Thyroid gland (tissue), 4 donors: ENCODE data around the gene ADO. TPM values are rescaled to one million over a fixed set of nuclear protein-coding genes. Genes with fewer than 3 reads are reported as not detected.

Experiments used
- DNase-seq, 2 donors: peaks; one replicate each; pipeline ENCODE4 v3.0.0-alpha.2; 2019
- H3K27ac ChIP-seq, 3 donors: fragments of 200-600 bp; sonication (generic); 1 replicate in 2 of 3; 2 replicates in 1 of 3; pipeline ENCODE4 v1.5.1; 2016 to 2019; ENCODE audit warnings: mild to moderate bottlenecking in 1 of 3, moderate library complexity in 1 of 3
- H3K27me3 ChIP-seq: fragments of 200-600 bp; sonication (generic); one replicate; pipeline ENCODE4 v1.5.1; 2019
- H3K36me3 ChIP-seq, 2 donors: fragments of 200-600 bp; sonication (generic); one replicate each; pipeline ENCODE4 v1.5.1; 2016 to 2019
- H3K4me1 ChIP-seq, 2 donors: fragments of 200-600 bp; sonication (generic); one replicate each; pipeline ENCODE4 v1.5.1; 2017 to 2019
- H3K4me3 ChIP-seq, 3 donors: fragments of 200-600 bp; sonication (generic); replicated peaks in 1 of 3; 1 replicate in 2 of 3; 2 replicates in 1 of 3; pipeline ENCODE4 v1.5.1; 2016; ENCODE audit warnings: mild to moderate bottlenecking in 1 of 3
- H3K9me3 ChIP-seq: fragments of 200-600 bp; sonication (generic); one replicate; pipeline ENCODE4 v1.5.1; 2017
- POLR2A ChIP-seq, 2 donors: fragments of 450-650 bp; IDR thresholded peaks; one replicate each; pipeline ENCODE4 v1.6.1; 2017; ENCODE audit warnings: antibody characterized with exemption in 2 of 2, mild to moderate bottlenecking in 2 of 2, moderate library complexity in 1 of 2
- WGBS, 2 donors: methylation state at CpG; one replicate each; pipeline ENCODE4 v1.1.5; 2017; 5-methylcytosine and 5-hydroxymethylcytosine counted together
- intact Hi-C: fragments of 100-400 bp; cut with DNase I; formaldehyde crosslinking; loops from one replicate; pipeline ENCODE4 v1.15.1; 2023
- total RNA-seq, 4 donors: library from RNA; depleted of rRNA; stranded (reverse); fragments of >200 nt; gene quantifications; one replicate each; pipeline ENCODE4 v1.2.3, GENCODE V29; 2016
- TF ChIP-seq, protein P1 (sequence below), 6 experiments: fragments of 200-600 bp in 3 of 6; fragments of 450-650 bp in 3 of 6; sonication (generic) in 3 of 6; IDR thresholded peaks; one replicate each; pipeline ENCODE4 v1.5.1; 2016 to 2019; ENCODE audit warnings: antibody characterized with exemption in 6 of 6, mild to moderate bottlenecking in 2 of 6, inconsistent platforms in 1 of 6, moderate library complexity in 1 of 6

The ADO gene
- total RNA-seq, 4 donors from 2014 or later = 21.8 to 29.7 (median 24.6) TPM

DNA sequence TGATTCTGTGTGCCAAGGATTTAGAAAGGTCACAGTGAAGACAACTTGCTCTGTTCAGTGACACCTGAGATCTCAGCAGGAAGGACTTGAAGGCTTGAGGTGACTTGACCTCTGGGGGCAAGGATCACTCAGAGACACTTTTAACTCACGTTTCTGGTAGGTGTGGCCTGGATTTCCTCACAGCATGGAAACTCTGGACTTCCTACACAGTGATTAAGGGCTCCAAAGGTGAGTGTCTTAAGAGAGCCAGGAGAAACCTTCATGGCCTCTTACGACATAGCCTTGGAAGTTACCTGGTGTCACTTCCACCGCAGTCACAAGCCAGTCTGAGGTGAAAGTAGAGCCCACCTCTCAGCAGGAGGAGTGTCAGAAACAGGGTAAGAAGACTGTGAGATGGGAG, 38.1 kb upstream of the ADO start:
- WGBS, 2 donors = 57 to 61% methylated on average over 3 of the region's 3 CpGs
- no peak for DNase-seq
- Histone ChIP-seq H3K36me3 (no peaks in the 10 kb centered on the region), H3K4me1 (peaks cover 0 to 9% of the 10 kb centered on the region in 2 donors), H3K27me3 (no peaks in the 10 kb centered on the region), H3K9me3 (no peaks in the 10 kb centered on the region), H3K27ac (no peak overlapping the region), H3K4me3 (no peak overlapping the region)
- TF ChIP-seq POLR2A (IDR thresholded peaks at IDR 0.05) = no peak
- TF ChIP-seq, protein P1, sequence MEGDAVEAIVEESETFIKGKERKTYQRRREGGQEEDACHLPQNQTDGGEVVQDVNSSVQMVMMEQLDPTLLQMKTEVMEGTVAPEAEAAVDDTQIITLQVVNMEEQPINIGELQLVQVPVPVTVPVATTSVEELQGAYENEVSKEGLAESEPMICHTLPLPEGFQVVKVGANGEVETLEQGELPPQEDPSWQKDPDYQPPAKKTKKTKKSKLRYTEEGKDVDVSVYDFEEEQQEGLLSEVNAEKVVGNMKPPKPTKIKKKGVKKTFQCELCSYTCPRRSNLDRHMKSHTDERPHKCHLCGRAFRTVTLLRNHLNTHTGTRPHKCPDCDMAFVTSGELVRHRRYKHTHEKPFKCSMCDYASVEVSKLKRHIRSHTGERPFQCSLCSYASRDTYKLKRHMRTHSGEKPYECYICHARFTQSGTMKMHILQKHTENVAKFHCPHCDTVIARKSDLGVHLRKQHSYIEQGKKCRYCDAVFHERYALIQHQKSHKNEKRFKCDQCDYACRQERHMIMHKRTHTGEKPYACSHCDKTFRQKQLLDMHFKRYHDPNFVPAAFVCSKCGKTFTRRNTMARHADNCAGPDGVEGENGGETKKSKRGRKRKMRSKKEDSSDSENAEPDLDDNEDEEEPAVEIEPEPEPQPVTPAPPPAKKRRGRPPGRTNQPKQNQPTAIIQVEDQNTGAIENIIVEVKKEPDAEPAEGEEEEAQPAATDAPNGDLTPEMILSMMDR (IDR thresholded peaks at IDR 0.05) = no peak
- intact Hi-C loops = no loop called here

DNA sequence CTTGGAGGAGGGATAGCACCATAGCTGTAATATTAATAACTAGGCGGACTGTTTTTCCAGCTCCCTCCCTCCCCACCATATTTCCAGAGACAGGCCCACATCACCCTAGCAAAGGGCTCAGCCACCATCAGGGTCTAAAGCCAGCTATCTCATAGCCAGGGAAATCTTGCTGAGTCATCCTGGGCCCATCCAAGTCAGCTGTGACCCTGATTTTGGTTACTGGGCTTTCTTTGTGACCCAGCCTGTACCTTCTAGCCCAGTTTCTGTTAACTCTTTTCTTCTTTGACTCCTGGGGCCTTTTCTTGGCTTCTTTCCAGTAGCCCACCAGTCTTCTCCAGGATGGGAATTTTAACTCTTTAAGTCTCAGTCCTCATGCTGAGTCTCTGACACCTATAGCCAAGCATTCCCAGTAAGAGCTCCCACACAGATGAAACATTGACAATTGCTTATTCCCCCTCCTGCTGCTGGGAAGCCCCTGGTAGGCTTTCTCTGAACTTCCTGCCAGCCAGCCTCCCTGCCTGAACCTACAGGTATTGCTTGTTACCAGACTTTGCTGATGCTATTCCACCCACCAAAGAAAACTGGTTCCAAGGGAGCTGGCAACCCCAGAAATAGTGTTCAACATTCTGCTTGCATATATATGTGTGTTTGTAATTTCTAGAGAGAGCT, 34.8 kb upstream of the ADO start:
- 93 to 100% methylated on average over 1 of the region's 1 CpG for WGBS, 2 donors
- peaks cover 6 to 15% of the 10 kb centered on the region in 2 donors for H3K4me1 ChIP-seq
- intact Hi-C loops = no loop called here
- peak; percentile 14 to 16 for DNase-seq
- no peaks in the 10 kb centered on the region for H3K9me3 ChIP-seq
- no peak for TF ChIP-seq POLR2A (IDR thresholded peaks at IDR 0.05)
- TF ChIP-seq, protein P1 (IDR thresholded peaks at IDR 0.05) = no peak
- no peak overlapping the region for H3K27ac ChIP-seq
- H3K36me3 ChIP-seq = no peaks in the 10 kb centered on the region
- no peak overlapping the region for H3K4me3 ChIP-seq
- no peaks in the 10 kb centered on the region for H3K27me3 ChIP-seq

DNA sequence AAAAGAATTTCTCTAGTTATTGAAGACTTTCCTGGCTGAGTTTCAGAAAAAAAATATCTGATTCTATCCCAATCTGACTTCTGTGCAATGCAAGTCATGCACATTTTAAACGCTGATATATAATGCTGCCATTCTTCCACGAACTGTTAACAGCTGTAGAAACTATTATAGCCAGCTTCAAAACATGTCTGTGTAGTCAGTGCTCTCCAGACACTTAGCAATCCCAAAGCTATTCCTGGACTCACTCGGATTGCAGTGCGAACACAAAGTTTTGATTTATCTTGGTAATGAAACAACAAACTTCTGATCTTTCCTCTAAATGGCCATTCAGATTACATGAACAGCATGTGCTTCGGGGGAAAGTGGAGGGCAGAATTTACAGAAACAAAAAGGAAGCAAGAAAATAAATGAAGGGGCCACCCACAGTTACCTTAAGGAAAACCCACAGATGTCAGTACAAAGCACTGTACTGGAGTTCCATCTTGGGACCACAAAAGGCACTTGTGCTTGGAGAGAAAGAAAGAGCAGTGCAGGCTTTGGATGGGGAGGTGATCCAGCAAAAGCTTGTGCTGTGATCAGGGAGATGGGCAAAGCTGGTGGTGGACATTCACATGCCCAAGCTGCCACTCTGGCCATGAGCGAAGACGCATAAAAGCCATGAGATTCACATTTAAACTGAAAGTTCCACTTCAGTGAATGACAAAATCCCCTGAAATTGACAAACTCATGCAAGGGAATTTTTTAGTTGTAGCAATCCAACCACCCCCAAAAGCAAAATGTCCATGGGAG, 32.1 kb upstream of the ADO start:
- TF ChIP-seq, protein P1 (IDR thresholded peaks at IDR 0.05) = no peak
- no peak for TF ChIP-seq POLR2A (IDR thresholded peaks at IDR 0.05)
- Histone ChIP-seq H3K27ac (no peak overlapping the region), H3K36me3 (no peaks in the 10 kb centered on the region), H3K4me1 (peaks cover 6 to 15% of the 10 kb centered on the region in 2 donors), H3K27me3 (no peaks in the 10 kb centered on the region), H3K9me3 (no peaks in the 10 kb centered on the region), H3K4me3 (no peak overlapping the region)
- intact Hi-C loops = no loop called here
- no peak for DNase-seq
- 44 to 55% methylated on average over 7 of the region's 7 CpGs for WGBS, 2 donors

DNA sequence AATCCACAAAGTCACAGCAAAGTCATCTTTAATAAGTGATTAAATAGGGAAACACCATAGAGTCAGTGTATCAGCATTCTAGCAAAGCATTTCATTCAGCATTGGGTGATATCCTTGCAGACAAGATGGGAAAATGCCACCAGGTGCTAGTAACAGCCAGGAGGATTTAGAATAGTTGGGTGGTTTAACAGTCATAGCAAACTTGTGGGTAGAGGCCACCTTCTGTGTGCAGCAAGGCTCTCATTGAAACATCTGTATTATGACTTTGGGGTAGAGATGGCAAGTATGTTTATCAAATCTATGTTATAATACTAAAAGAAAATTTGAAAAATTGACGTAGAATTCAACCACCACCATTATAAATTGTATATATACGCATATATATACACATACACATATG, 26.4 kb upstream of the ADO start:
- WGBS, 2 donors = 93 to 97% methylated on average over 2 of the region's 2 CpGs
- no peaks in the 10 kb centered on the region for H3K4me1 ChIP-seq
- TF ChIP-seq, protein P1 (IDR thresholded peaks at IDR 0.05) = no peak
- TF ChIP-seq POLR2A (IDR thresholded peaks at IDR 0.05) = no peak
- intact Hi-C loops = no loop called here
- H3K9me3 ChIP-seq = no peaks in the 10 kb centered on the region
- H3K27me3 ChIP-seq = no peaks in the 10 kb centered on the region
- no peak overlapping the region for H3K4me3 ChIP-seq
- DNase-seq = no peak
- no peaks in the 10 kb centered on the region for H3K36me3 ChIP-seq
- no peak overlapping the region for H3K27ac ChIP-seq
